Esophagus squamous epithelium (tissue), 4 donors: ENCODE measurements around the gene PDLIM5.

ENCODE experiments used
- POLR2A ChIP-seq, 4 donors: fragments of 450-650 bp; IDR thresholded peaks; one replicate each; pipeline ENCODE4 v1.6.1; 2017; ENCODE audit warnings: antibody characterized with exemption in 4 of 4, mild to moderate bottlenecking in 4 of 4, moderate library complexity in 3 of 4
- TF ChIP-seq, protein P1 (sequence below), 6 experiments: fragments of 450-650 bp in 4 of 6; fragments of 200-600 bp in 2 of 6; sonication (generic) in 2 of 6; IDR thresholded peaks; one replicate each; pipeline ENCODE4 v1.5.1; 2016 to 2019; ENCODE audit warnings: antibody characterized with exemption in 6 of 6, mild to moderate bottlenecking in 4 of 6, moderate library complexity in 4 of 6

DNA sequence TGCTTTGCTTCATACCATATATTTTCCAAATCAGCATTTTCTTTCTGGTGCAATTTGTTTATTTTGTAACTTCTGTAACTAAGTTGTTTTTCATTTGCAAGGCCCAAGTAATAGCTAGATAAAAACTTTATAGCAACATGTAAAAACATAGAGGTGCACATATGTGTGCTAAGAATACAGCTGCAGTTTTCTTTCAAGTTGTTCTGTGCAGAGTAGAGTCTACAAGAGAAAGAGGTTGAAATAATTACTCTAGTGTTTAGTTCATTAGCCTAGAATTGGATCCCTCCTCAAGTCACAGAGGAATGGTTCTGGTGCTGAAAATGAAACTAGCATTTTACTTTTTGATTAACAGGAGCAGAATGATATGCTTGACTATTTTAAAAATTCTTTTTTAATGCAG is 32.2 kb upstream of the PDLIM5 start:
- TF ChIP-seq, protein P1, sequence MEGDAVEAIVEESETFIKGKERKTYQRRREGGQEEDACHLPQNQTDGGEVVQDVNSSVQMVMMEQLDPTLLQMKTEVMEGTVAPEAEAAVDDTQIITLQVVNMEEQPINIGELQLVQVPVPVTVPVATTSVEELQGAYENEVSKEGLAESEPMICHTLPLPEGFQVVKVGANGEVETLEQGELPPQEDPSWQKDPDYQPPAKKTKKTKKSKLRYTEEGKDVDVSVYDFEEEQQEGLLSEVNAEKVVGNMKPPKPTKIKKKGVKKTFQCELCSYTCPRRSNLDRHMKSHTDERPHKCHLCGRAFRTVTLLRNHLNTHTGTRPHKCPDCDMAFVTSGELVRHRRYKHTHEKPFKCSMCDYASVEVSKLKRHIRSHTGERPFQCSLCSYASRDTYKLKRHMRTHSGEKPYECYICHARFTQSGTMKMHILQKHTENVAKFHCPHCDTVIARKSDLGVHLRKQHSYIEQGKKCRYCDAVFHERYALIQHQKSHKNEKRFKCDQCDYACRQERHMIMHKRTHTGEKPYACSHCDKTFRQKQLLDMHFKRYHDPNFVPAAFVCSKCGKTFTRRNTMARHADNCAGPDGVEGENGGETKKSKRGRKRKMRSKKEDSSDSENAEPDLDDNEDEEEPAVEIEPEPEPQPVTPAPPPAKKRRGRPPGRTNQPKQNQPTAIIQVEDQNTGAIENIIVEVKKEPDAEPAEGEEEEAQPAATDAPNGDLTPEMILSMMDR (IDR thresholded peaks at IDR 0.05) = no peak
- TF ChIP-seq POLR2A (IDR thresholded peaks at IDR 0.05) = no peak
